GM19023 (cell line): Measurements from ENCODE around the gene SNRK.
A peak's percentile ranks its signal among the peaks of the same experiment; 100 is the strongest.

Experiments
- ATAC-seq: cut with Tn5 transposase; IDR thresholded peaks from one replicate; pipeline ENCODE4 v1.9.1; 2021; ENCODE audit warnings: mild to moderate bottlenecking, moderate library complexity; ENCODE audit not compliant: unreplicated experiment

SNRK gene

DNA sequence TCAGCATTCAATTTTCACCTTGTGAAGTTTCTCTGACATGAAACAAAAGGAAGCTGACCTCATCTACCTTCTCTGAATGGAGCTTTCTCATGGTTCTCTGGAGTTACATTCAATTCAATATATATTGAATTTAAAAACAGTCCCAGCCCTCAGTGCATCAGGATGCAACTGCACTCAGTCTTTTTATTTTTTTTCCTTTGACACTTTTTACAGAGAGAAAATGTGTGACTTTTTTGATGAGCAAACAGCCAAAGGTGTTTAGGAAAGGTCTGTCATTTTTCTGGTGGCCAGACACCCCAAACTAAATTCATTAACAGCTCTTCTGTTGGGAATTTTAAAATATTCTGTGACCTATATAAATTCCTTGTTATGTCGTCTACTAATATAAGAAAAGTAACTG, 19.3 kb upstream of the SNRK start:
- ATAC-seq: no peak

DNA sequence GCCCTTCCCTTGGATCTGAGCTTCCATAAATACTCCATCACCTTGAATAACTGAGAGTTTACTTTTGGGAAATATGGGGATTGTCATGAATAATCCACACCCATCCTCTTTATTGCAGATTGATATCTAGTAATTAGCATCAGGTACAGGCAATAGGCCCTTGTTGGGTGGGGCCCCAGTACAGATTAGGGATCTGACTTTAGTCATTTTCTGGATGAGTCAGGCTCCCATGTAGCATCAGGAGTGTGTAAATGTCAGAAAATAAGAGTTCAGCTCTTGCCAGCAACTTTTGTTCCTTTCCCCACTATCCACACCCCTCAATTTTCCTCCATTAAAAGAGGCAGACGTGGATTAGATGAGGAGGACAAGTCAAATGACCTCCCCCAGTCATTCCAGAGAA, 17.7 kb upstream of the SNRK start:
- no peak for ATAC-seq

DNA sequence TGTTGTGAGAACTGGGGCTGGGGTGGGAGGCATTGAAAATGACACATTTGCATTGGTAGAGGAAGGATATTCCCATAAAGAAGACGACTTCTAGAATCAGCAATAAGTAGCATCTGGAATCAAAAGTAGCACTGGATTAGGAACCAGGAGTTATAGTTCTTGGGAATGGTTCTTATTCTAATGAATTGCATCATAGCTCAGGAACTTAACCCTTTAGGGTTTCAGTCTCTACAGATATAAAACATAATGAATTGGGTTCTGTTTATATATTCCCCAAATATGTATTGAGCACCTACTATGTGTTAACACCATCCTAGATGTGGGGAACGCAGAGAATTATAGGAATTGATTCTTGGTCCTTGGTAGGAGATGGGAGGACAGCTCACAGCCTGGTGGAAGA, 16.3 kb upstream of the SNRK start:
- no peak for ATAC-seq

DNA sequence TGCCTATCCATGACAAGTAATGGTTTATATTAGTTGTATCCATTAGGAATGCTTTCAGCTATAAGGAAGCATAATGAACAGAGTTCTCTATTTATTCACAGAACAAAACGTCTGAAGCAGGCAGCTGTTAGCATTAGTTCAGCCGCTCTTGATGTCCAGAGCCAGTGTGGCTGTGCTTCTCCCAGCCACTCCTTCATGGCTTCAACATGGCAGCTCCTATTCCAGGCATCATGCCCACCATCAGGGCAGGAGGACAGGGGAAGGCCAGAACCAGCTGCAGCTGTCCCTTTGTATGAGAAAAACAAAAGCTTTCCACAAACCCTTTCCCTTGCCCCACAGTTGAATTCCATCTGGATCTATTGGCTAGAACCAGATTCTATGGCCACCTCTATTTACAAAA, 12.9 kb upstream of the SNRK start:
- no peak for ATAC-seq

DNA sequence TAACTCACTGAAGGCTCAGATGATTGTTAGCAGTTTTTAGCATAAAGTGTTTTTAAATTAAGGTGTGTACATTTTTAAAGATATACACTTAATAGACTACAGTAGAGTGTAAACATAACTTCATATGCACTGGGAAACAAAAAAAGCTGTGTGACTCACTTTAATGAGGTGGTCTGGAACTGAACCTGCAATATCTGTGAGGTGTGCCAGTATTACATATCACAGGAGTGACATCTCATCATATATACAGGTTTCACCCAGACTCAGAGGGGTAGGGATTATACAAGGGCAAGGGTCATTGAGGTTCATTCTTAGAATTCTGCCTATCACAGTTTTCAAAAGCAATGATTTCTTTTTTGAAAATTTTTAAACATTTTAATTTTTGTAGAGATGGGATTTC, 7.3 kb upstream of the SNRK start:
- ATAC-seq: no peak

DNA sequence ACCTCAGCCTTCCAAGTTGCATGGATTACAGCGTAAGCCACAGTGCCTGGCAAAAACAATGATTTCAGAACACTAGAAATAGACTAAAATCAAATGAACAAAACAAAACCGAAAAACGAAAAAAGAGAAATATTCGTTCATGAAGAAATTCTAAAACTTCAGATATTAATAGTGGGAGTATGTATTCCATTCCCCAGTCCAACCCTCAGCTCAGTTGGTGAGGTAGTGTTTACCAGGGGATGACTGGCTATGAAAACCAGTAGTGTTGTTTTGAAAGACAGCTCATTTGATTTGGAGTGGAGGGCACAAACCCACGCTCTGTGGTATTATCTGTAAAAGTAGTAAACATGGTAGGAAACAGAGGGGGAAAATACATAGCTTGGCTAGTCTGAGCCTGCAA, 6.8 kb upstream of the SNRK start:
- no peak for ATAC-seq

DNA sequence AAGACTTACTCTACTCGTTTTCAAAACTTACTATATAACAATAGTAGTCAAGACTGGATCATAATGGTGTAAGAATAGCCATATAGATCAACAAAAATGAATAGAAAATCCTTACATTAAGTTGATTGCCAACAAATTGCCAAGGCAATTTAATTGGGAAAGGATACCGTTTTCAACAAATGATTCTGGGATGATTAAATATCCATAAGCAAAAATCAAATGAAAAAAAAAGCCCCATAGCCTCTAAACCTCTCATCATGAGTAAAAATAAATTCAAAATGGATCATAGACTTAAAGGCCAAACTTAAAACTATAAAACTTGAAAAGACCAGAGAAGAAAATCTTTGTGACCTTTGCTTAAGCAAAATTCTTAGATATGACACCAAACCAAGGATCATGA, 5.3 kb upstream of the SNRK start:
- ATAC-seq: no peak

DNA sequence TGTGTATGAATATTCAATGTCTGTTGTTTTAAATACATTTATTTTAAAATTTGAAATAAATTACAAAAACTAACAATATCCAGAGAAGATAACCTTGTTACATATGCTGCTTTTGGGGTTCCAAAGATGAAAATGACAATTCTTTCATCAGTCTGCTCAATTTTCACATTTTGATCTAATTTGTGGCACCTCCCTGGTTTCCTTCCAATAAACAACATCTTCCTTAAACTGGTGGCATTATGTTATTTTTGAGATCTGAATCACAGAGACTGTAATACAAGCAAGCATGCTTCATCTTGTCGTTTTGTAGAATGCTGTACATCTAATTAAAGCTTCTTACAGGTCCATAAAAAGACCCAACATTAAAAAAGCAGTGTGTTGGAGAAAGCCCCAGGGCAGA, 2.2 kb upstream of the SNRK start:
- no peak for ATAC-seq

DNA sequence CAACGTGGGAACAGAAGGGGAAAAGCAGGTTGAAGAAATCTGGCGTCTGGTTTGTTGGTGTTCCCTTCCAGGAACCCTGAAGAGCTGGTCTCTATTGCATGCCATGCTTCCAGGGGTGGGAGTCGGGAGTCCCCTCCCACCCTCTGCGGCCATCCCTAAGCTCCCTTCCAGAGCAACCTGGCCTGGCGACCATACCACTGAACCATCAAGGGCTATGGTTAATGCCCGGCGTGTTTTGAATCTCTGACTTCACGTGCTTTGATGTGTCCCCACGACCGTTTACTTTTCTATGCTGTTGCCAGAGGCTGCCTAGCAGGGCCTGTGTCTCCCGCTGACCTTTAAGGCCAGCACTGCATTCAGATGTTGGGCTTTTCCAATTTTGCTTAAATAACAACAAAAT, 696 bp upstream of the SNRK start:
- ATAC-seq: no peak

DNA sequence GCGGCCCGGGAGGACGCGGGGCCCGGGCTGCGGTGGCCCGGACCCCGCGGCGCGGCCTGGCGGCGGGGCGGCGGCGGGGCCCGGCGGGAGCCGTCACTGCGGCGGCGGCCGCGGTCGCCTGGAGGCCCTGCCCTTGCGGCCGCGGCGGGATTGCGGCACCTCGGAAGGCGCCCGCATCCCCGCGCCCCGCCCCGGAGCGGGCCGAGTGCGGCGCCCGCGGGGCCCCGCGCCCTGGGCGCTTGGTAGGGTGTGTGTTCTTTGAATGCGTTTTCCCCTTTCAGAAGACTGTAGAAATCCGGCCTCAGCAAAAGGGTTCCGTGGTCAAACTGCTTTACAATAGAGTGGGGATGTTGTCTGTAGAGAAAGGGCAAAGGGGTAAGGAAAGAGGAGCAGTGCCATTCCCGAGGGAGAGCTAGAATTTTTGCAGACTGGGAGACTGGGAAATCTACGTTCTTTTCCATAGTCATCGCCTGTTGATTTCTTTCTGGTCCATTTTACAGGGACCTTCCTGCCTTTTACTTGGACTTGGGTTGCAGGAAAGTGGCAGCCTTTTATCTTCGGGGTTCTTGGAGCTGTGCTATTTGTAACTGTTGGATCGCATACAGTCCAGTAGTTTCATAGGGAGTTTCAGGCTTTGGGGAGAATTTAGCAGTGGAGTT, 630 bp downstream of the SNRK start:
- ATAC-seq: peak; percentile 31

DNA sequence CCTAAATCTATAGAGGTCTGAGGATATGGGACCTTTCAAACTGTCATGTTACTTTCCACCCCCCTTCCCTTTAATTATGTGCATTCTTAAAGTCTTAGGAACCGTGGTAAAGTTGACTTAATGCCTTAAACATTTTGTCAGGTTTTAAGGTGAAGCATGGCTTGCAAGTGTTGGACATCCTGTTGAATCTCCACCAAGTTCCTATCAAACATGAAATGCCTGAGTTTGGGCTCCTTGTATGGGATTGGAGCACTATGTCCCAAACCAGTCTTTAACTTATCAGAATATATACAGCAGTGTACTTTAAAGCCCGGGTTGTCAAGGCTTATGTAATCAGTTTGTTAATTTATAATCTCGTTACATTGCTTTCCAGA, 1.1 kb downstream of the SNRK start:
- no peak for ATAC-seq

DNA sequence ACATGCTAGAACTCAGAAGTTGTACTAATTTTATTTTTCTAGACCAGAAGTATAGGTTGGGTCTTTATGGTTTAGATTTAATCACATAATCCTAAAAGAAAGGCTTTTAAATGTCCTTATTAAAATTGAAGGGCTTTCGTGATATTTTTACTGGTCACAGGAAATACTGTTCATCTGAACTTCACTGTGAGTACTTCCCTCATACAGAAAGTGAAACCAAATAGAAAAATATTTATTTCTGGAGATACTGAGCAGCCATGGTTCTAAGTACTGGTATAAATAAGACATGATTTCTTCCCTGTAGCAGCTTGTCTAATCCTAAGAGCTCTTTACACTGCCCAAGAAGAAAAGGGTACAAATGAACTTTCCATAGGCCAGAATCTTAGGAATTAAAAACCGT, 2.0 kb downstream of the SNRK start:
- no peak for ATAC-seq

DNA sequence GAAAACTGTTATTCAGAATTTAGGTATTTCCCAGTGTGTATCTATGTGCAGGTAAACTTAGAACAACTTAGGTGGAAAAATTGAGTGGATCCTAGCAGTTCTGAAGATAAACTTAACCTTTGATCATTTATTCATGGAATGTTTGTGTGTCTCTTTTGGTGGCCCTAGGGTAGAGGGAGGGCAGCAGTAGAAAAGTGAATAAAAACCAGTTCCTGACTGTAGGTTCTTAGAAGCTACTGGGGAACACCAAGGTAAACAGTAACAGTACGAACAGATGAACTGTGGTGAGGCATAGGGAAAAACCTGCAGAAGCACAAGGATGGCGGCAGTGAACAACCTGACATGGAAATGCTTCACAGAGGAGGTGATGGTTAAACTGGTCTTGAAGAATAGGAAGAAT, 2.5 kb downstream of the SNRK start:
- no peak for ATAC-seq

DNA sequence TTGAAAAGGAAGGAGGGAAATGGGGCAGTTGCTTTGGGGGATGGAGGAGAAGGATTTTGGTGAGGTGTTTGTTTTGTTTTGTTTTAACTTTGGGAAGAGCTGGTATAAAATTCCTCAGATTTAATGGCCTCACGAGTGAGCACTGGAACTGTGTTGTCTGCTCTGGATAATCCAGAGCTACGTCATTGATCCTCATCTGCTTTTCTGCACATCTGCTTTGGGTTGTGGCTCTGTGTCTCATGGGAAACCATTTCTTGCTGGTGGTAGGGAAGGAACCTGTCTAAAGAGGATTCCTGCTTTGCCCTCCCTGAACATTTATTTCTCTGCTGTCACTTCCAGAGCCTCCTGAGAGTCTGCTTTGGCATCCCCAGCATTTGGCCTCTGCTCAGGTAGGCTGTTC, 3.1 kb downstream of the SNRK start:
- ATAC-seq: no peak

DNA sequence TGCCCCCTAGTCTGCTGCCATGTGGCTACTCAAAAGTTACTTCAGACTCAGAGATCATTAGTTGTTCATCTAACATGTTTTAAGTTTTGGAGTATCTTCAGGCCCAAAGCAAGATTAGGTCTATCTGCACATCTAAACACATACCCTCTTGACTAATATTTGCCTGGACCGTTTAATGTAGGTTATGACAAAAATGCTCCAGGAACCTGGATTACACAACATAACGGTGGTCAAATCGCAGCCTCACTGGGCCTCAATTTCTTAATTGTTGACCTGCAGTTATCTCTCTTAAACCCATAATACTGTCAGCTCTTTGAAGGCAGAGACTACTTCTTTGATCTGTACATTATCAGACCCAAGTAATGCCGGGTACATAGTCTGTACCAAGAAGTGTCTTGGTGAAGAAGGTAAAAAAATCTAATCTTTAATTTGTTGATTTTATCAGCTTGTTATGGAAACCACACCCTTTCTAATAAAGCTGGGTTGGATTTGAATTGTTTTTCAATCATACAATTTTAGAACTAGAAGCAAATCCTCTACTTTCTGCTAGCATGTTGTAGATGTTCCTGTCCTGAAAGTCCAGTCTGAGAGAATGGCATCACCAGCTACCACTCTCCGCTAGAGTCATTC, 3.6 kb downstream of the SNRK start:
- ATAC-seq: no peak

DNA sequence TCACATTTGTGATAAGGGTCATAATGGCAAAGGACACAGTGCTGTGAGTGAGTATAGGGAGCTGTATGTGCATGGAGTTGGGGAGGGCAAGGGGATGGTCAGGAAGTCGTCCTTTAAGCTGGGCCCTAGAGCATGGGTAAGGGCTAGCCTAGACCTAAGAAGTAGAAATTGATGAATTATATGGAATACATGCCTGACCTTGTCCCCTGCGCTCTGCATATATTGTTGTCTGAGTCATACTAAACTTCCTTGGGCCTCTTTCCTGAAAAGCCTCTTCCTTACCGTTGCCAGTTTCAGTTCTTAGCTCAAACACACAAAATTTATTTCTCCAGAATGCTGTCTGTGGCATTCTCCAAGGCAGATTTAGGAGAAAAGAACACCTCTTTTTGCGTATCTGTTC, 4.6 kb downstream of the SNRK start:
- no peak for ATAC-seq

DNA sequence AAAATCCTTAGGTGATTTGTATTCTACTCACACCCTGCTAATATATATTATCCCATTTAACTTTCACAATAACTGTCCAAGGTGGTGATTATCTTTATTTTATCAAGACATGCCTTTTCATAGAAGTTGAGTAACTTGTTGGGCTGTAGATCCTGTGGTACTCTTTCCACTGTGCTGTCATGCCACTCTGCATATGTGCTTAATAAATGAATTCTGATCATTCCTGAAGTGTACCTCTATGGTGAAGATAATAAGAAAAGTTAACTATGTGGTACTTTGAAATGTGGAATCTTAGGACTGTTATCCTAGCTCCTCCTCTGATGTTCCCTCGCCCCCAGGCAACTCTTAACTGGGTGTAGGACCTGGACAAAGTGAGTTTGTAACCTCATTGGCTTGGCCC, 5.2 kb downstream of the SNRK start:
- ATAC-seq: no peak

DNA sequence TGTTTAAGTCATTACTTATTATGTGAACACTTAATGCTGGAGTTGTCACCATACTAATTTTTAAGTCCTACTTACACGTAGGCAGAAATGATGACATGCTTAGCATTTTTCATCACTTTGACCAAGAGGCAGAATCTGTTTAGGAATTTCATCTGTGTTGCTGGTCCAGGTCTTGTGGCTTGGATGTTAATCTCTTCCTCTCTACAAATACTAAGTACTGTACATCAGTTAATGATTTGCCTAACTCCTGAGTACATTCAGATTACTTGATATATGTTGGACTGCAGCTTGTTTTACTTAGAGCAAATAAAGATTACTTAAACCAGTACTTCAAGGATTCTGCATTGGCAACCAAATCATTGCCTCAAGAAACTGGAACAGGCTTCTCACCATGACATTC, 8.6 kb downstream of the SNRK start:
- ATAC-seq: no peak

DNA sequence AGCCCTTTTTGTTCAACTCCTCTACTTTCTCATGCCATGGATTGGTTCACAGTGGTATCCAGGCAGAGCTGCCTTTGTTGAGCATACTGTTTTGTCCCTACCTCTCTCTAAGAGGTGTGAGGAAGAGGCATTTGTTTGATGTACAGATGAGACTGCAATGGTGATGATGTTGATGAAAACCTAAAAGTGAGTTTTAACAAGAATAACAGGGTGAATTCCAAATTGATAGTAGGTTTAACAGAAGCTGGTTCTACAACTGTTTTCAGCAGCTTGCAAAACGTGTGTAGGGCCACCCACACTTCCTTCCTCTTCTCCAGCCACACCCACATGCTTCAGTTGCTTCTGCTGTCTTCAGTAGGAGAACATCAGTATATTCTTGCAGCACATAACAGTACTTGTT, 10.2 kb downstream of the SNRK start:
- ATAC-seq: peak; percentile 88

DNA sequence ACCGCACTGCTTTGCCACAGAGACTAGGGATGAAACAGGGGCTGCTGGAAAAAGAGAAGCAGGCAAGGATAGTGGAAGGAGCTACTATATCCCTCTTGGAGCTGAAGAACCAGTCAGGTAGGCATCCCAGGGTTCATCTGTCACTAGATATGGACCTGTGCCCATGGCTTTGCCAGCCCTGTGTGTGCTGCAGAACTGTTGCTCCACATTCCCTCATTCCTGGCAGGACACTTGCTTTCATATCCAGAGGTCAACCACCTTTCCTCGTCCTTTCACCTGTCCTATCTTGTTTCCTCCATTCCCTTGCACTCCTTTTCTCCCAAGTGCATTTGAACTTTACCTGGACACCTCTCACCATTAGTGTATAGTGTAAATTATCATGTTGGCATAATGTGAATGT, 12.0 kb downstream of the SNRK start:
- ATAC-seq: no peak

DNA sequence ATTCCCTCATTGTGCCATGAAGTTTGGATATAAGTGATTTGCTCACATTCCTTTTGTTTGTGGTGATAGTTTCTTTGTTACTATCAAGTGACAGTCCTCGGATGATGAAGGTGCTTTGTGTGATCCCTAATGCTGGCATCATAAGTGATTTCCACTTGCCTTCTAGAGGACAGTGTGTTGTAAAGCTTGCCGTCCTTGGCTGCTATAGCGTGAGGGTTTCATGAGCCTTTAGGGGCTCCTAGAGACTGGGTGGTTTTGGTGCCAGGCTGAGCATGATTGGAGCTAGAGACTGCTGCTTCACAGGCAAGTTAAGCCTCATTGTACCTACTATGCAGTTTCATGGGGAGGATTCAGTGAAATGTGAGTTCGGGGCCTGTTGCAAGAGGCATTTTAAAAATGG, 12.4 kb downstream of the SNRK start:
- no peak for ATAC-seq

DNA sequence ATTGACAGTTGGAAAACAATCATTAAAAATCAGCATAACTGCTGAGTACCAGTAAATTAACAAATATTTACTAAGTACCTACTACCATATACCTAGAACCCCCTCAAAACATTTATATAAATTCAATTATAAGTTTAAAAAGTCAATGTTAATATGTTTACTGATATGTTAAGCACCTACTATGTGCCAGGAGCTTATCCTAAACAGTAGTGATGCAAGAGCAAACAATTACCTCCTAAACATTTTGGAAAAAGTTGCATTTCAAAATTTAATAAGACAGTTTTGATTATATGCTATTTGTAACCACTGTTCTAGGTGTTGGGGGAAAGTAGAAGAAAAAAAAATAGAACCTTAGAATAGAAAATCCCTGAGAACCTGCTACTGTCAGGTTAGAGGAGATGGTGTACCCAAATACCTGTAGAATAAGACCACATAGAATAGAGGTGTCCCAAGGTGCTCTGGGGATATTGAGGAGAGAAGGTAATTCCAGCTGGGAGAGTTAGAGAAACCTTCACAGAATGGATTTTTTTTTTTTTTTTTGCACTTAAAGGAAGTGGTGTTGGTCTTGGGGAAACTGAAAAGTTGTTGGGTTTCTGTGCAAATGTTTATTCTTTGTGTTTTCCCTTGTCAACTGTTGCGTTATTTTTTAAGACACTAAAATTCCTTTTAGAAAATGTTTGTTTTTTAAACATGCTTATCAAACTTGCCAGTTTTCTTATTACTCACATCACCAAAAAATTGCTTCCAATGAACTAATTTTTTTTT, 16.0 kb downstream of the SNRK start:
- ATAC-seq: no peak

DNA sequence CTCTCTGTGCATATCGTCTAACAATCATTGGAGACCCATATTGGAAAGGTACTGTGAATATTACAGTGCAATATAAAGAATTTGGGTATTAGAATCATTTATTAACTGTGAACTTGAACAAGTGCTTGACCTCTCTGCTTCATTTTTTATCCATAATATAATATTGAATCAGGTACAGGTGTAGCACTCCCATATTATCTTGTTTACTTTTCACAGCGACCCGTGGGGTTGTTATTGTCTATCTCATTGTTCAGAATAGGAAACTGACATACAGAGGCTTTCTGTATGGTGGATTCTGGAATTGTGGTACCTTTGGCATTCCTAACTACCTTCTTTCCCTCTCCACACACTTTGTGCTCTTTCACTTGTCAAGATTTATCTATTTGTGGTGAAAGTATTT, 17.8 kb downstream of the SNRK start:
- no peak for ATAC-seq
